Fibroblast of mammary gland (primary cell): Measurements from ENCODE around the gene BTG4.

Experiments used
- DNase-seq: peaks from one replicate; pipeline ENCODE4 v3.0.0-alpha.2; 2010; ENCODE audit warnings: low read depth
- H3K4me3 ChIP-seq: 2 replicates; pipeline ENCODE4 v1.5.1; 2011; ENCODE audit warnings: low read depth, mild to moderate bottlenecking, low read length, moderate library complexity; ENCODE audit not compliant: control insufficient read depth
- TF ChIP-seq, protein P1 (sequence below): conservative IDR thresholded peaks from 2 replicates; pipeline ENCODE4 v1.5.1; 2011; ENCODE audit warnings: low read depth, low read length, inconsistent platforms; ENCODE audit not compliant: control insufficient read depth, insufficient read depth

The BTG4 gene

DNA sequence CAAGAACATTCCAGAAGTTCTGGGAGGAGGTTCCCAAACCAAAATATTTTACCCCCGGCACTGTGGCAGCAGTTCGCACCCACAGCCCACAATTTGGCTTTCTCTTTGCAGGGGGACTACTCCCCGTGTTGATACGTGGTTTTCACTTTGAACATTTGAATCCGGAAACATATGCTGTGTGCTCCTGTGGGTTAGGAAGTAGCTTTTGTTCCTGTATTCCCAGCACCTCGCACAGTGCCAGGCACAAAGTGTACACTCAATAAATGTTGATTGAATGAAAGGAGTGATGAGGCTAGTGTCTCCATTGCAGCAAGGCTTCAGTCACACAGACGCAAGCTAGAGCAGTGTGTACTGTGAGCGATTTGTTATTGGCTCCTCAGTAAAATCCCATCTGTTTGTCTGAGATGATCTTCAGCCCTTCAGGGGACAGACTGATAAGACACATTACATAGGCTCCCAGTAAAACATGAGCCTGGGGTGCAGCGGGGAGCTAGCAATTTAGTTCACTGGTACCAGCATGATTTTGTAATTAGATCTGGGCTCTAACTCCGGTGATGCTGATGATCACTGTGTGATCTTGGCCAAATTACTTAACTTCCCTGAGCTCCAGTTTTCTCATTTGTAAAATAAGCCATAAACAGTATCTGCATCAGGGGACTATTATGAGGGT is 30.6 kb upstream of the BTG4 start:
- no peak for DNase-seq
- H3K4me3 ChIP-seq: no peak overlapping the region
- TF ChIP-seq, protein P1, sequence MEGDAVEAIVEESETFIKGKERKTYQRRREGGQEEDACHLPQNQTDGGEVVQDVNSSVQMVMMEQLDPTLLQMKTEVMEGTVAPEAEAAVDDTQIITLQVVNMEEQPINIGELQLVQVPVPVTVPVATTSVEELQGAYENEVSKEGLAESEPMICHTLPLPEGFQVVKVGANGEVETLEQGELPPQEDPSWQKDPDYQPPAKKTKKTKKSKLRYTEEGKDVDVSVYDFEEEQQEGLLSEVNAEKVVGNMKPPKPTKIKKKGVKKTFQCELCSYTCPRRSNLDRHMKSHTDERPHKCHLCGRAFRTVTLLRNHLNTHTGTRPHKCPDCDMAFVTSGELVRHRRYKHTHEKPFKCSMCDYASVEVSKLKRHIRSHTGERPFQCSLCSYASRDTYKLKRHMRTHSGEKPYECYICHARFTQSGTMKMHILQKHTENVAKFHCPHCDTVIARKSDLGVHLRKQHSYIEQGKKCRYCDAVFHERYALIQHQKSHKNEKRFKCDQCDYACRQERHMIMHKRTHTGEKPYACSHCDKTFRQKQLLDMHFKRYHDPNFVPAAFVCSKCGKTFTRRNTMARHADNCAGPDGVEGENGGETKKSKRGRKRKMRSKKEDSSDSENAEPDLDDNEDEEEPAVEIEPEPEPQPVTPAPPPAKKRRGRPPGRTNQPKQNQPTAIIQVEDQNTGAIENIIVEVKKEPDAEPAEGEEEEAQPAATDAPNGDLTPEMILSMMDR: no peak

DNA sequence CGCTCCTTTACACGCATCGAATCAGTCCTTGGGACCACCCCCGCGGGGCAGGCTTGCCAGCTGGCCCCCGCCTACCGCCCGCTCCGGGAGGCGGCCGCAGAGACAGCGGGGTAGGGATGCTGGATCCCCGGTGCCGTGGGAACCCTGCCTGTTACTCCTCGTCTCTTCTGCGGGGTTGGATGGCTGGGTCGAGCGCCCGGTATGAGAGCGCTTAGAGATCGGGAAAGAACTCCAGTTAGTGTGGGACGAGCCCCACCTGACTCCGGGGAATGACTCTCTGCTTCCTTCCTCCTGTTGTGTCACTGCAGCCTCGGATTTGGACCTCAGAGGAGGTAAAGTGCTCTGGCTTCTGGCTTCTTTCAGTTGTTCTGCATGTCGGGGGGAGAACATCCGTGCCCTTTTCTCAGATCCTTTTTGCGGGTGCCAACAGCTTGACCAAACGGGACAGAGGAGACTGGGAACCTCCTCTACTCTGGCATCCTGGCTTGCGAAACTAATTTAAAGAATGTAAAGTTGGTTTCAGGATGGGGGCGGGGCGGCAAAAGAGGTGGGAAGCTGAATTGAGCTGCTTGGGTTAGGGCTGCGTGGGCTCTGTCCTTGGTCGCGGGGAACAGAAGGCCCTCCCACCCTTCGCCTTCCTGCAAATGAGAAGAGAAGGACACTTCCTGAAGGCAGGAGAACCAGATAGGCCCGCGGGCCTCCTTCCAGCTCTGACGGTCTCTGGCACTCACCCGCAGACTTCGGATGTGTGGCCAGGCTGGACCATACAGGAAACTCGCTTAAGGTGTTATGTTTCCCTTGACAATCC is 29.3 kb upstream of the BTG4 start:
- peak; percentile 74 for DNase-seq
- TF ChIP-seq, protein P1: no peak
- peak overlapping the region; percentile 71 for H3K4me3 ChIP-seq

DNA sequence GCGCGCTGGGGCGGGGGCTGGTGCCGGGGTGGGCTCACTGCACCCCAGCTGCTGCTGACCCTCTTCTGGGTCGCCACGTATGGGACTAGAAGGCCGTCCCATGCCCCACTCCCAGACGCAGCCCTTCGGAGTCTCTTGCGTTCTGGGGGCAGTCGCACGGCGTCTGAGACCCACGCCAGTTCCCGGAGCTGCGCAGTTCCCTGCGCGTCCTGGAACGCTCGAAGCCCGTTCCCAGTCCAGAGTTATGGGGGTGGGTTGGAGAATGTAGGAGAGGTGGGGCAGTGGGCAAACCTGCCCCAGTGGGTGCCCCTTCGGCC is 28.7 kb upstream of the BTG4 start:
- peak overlapping the region; percentile 71 for H3K4me3 ChIP-seq
- TF ChIP-seq, protein P1: no peak
- DNase-seq: no peak

DNA sequence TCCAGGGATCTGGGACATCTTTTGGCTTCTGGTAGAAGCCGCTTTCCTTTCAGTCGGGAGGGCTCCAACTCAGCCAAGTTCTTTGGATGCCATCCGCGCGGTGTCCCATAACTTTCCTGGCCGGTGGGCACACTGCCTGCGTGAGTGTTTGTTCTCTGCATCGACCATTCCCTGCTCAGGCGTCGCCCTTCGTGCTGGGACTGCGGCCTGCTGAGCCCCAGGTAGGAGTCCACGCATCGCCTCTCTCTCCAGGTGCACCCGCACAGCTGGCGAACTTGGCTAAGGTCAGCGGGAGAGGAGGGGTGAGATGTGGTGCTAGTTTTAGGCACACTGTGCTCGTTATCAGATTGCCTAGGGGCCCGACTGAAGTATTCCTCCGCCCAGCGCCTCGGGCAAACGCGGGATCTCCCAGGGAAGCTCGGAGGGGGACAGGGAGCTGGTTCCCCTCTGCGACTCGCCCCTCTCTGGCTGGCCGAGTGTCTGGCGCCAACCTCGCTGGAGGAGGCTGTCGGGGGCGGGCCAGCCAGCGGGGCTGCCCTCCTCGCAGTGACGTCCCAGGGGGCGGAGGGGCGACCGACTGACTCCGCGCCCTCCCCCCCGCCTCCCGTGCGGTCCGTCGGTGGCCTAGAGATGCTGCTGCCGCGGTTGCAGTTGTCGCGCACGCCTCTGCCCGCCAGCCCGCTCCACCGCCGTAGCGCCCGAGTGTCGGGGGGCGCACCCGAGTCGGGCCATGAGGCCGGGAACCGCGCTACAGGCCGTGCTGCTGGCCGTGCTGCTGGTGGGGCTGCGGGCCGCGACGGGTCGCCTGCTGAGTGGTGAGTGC is 28.1 kb upstream of the BTG4 start, which contains the start of gene LAYN:
TSS of gene LAYN (plus strand) at position 607 of the 823 bp plus-strand sequence. CDS start at position 731, 124 bp downstream.
- peak within 1 kb of the TSS; percentile 71 for H3K4me3 ChIP-seq
- TF ChIP-seq, protein P1: no peak
- peak; percentile 42 for DNase-seq

DNA sequence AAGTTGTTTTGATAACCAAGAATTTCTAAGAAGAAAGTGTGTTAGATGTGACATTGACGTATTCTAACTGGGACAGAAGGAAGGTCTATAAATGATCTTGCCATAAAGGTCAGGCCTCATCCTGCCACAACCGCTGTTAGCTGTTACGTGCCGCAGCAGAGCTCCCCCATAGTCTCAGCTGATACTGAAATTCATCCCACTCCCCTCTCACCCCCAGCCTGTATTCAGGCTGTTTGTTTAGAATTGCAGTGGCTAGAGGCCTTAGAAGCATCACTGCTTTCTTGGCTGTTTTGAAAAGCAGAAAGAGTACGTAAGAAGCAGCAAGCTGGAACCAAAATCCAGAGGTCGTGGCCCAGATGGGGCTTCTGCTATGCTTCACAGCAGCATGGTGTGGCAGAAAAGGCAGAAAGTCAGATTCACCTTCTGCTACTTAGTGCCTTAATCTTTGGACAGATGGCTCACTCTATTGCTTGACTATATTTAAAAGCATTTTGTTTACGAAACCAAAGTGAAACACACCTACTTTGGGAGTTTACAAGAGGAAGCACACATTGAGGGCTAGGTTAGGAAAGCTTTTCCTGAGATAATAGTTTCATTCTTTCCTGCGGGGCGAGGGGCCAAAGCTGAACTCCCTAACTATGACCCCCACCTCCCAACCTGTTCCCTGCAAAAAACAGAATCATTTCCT is 27.4 kb upstream of the BTG4 start:
- no peak for DNase-seq
- H3K4me3 ChIP-seq: peak overlapping the region; percentile 71
- TF ChIP-seq, protein P1: no peak
